ENCODE results near the gene ACKR1.

Gene ACKR1, protein sequence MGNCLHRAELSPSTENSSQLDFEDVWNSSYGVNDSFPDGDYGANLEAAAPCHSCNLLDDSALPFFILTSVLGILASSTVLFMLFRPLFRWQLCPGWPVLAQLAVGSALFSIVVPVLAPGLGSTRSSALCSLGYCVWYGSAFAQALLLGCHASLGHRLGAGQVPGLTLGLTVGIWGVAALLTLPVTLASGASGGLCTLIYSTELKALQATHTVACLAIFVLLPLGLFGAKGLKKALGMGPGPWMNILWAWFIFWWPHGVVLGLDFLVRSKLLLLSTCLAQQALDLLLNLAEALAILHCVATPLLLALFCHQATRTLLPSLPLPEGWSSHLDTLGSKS

DNA sequence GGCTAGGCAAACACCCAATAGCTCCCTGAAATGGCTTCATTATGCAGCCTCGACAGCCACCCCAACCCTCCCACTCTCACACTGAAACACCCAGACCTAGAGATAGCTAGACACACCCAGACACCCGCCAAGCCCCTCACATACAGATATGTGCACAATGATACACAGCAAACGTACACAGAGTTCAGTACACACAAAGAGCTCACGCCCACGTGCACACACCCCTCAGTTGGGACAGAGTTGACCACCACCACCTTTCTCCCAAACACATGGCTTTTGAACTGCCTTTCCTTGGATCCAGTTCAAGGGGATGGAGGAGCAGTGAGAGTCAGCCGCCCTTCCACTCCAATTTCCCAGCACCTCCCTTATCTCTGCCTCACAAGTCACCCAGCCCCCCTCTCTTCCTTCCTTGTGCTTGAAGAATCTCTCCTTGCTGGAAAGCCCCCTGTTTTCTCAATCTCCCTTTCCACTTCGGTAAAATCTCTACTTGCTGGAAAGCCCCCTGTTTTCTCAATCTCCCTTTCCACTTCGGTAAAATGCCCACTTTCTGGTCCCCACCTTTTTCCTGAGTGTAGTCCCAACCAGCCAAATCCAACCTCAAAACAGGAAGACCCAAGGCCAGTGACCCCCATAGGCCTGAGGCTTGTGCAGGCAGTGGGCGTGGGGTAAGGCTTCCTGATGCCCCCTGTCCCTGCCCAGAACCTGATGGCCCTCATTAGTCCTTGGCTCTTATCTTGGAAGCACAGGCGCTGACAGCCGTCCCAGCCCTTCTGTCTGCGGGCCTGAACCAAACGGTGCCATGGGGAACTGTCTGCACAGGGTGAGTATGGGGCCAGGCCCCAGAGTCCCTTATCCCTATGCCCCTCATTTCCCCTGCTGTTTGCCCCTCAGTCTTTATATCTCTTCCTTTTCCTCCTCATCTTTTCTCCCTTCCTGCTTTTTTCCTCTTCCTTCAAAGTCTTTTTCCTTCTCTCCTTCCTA is at the start of gene ACKR1:
Gene ACKR1 (plus strand): TSS at position 715 of the 981 bp plus-strand sequence. CDS start 85 bp downstream, at position 800.
- DNase-seq: no peak

- peak; percentile 79 for DNase-seq
These were observed 43.5 kb upstream of the ACKR1 start for GRCh38 chr1:159161001-159161718.

DNA sequence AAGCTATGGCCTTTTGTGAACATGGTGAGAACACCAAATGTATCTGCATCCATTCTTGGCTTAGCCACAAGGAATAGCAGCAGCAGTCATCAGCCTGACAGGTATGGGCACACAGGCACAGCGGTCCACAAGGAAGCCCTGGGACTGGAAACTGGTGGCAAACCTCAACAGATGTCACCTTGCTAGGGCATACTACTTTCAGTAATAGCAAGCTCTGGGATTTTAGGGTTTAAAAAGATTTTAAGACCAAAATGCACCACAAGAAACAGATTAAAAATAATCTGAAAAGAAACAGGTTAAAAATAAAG is 43.0 kb upstream of the ACKR1 start:
- no peak for DNase-seq

DNA sequence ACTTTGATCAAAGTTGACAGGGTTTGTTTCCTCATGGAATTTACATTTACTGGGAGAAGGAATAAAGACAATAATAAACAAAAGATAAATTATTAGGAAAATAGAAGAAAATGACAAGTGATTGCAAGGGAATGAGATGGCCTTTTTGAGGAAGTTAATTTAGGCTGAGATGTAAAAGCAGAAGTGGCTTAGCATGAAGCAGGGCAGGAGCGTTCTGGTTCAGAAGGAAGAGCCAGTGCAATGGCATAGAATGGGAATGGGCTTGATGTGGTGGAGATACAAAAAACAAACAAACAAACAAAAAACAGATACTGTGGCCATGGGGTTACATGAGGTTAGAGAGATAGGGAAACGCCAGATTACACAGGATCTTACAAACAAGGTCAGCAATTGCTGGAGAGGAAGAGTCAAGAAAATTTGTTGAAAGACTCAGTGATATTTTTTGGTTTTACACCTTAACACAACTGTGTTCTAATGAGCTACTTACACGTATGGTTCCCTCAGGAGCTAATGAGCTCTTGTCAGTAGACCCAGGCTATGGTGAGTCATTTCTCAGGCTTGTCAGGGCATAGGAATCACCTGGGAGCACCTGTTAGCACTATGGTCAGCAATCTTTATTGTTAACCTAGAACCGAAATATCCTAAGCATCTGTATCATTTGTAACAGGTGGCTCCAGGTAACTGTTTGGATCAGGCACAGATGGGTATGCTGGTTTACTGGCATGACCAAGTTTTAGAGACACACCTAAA is 42.0 kb upstream of the ACKR1 start:
- DNase-seq: no peak

GRCh38 chr1:159163614-159164228 is 41.0 kb upstream of the ACKR1 start:
- no peak for DNase-seq

DNA sequence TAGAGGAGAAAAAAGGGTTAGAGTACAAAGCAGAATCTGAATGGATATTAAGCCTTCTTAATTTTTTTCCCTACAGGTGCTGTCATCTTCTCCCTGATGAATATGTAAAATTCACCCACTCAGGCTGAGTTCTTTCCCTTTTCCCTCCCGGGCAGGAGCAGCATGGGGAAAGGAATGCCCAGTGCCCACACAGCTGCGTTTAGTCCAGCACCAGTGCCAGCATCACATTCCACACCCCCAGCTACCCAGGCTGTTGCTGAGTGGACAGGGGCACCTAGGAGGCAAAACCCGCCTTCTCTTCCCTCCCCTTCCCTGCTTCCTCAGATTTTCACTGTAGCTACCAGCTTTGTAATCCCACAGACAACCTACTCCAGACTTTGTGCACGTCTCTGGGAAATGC is 36.6 kb upstream of the ACKR1 start:
- DNase-seq: no peak

DNA sequence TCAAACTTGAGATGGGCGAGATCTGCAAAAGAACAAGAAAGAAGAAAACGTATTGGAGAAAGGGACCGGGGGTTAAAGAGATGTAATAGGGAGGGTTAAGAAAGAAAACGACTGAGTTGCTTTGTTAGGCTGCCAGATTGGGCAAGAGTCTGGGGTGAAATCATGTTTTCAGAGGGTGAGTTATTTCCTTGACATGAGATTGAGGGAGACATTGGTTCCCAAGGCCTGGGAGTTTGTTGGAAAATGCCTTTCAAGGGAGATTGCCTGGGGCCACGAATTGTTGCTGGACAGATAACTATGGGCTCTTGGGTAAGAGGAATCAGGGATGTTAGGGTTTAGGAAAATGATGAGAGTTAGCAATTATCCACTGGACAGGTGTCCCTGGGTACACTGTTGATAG is 34.0 kb upstream of the ACKR1 start:
- DNase-seq: no peak

GRCh38 chr1:159171254-159171687 is 33.4 kb upstream of the ACKR1 start, which contains the start of gene CADM3:
TSS of gene CADM3 (plus strand) at chr1:159171615. CDS start at chr1:159171766, 151 bp downstream.
- no peak for DNase-seq

- no peak for DNase-seq
These were observed 32.8 kb upstream of the ACKR1 start for GRCh38 chr1:159171688-159172501.

DNA sequence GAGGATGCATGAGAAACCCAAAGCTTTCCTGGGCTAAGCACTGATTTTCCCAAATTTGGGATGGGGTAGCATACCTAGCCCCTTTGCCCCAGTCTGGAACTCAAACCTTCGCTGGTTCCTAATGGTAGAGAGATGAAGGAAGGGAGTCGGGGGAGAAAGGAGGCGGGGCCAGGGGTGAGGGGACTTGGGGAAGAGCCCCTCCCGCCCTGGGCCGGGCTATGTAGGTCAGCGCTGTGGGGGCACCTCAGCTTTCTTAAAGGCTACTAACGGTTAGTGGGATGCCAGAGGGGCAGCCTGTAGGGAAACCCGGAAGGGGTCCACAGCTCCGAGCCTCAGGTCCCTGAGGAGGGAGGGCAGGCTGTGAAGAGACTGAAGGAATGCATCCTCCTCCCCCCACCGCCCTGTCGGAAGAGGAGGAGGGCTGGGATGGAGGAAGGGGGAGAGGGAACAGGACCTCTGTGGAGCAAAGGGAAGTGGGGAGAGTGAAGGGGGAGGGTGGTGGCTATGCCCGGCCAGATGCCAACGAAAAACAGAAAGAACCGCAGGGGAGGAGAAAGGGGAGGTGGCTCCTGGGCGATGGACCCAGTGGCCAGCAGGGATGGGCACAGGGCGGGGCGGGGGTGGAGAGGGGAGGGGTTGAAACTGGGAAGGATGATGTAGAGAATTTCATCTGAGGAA is 31.9 kb upstream of the ACKR1 start:
- no peak for DNase-seq

- no peak for DNase-seq
These were observed 31.4 kb upstream of the ACKR1 start for GRCh38 chr1:159173320-159173719.

GRCh38 chr1:159175571-159175970 is 29.1 kb upstream of the ACKR1 start:
- no peak for DNase-seq

DNA sequence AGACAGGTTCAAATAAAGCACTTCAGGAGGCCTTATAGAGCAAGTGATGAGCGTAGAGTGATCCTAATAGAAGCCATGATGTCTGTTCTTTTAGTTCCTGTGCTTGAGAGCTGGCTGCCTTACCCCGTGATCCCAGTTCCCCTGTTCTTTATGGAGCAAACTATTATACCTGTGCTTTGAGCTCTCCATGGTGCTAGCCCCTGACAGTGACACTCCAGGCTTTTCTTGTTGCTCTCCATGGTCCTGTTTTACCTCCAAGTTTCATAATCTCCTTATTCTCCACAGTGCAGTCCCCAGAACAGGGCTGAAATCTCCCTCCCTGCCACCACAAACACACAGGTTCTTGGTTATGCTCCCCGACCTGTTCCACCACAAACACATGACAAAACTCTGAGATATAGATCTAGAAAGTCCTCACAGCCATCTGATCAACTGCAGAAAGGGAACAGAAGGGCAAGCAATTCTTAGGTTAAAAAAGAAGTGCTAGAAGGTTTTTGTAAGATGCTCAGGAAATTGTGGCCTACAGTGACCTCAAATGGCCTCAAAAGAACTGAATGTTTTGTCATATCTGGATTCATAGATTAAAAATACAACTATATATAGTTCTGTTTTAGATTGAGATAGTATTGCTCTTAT is 27.3 kb upstream of the ACKR1 start:
- DNase-seq: peak; percentile 80

DNA sequence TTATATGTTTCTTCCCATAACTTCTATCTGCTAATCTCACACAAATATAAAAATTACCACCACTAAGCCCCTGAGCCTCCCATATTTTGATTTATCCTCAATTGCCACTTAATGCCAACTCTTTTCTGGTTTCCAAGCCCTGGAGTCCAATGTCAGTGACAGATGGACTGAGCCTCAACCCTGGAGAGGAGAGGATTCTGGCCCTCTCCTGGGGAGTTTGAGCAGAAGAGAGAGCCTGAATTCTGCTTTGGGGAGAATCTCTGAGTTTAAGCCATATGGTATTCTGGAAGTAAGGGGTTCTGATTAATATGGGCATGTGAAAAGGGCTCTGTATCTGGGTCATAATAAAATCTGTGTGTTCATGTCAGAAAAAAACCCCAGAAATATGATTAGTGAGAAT is 24.8 kb upstream of the ACKR1 start:
- no peak for DNase-seq

GRCh38 chr1:159180516-159180915 is 24.2 kb upstream of the ACKR1 start:
- no peak for DNase-seq

GRCh38 chr1:159181328-159182024 is 23.2 kb upstream of the ACKR1 start:
- no peak for DNase-seq

GRCh38 chr1:159184201-159184600 is 20.5 kb upstream of the ACKR1 start:
- no peak for DNase-seq

DNA sequence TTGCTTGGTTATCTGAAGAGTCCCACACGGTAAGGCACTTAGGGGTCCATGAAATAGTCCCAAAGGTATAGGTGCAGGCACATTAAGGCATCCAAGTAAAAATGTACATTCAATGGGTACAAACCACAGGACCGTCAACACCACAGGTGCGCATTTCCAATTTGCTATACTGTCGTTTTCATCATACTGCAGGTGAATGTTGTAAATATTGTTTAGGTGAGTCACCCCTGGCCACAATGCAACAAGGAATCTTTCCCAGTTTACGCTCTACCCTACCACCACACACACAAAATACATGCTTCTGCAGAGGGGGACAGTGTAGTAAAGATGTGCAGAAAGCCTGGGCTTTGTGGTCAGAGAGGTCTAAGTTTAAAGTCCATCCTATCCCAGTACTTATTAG is 19.6 kb upstream of the ACKR1 start:
- no peak for DNase-seq

DNA sequence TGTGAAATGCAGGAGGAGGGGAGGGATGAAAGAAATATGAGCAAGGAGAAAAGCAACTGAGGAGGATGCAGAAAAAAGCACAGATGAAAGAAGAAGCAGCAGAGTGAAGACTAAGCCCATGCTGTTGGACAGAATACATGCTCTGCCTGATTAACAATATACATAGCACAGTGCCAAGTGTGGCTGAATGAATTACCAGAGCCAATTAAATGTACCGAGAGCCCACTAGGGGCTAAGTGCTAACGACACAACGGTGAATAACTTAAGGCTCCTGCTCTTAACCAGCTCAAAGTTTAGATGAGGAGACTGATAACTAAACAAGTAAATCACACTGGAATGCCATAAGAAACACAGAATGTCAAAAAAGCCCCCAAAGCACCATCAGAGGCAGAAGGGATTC is 17.6 kb upstream of the ACKR1 start:
- DNase-seq: no peak

Measured in RPMI8226 (cell line).